ENCODE results near the gene AURKA. TPM values are rescaled to one million over a fixed set of nuclear protein-coding genes. Genes with fewer than 3 reads are reported as not detected.

The AURKA gene
- total RNA-seq, 2 experiments from 2014 or later = 63.2 to 105 TPM

DNA sequence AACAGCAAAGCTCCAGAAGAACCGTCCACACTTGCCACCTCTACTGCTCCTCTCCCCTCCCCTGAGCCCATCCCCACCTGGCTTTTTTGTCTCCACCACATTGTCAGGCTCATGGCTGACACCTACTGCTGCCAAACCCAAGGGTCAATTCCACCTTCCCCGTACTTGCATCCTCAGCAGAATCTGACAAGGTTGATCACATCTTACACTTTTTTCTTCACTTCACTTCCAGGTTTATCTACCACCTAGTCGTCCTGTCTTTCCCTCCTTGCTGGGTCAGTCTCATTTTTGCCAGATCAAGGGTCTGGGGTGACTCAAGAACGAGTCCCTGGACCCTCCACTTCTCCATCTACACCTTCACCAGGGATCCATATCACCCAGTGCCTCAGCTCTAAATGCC is 3.1 kb downstream of the AURKA start:
- Histone ChIP-seq H3K27ac (ENCODE audit: low read depth, low read length, poor library complexity, severe bottlenecking) (no peak overlapping the region), H3K4me3 (ENCODE audit: low read depth, low read length, poor library complexity, severe bottlenecking) (no peak overlapping the region), H2AFZ (ENCODE audit: low read length) (no peak overlapping the region), H4K20me1 (ENCODE audit: insufficient read depth, low read length) (peaks cover 12% of the 10 kb centered on the region), H3K36me3 (ENCODE audit: insufficient read depth, low read length) (peaks cover 81% of the 10 kb centered on the region), H3K4me1 (ENCODE audit: insufficient read depth, low read length, poor library complexity, severe bottlenecking) (peaks cover 23% of the 10 kb centered on the region), H3K9me2 (ENCODE audit: insufficient read depth, low read length) (no peaks in the 10 kb centered on the region), H3K9me3 (ENCODE audit: low read length) (no peaks in the 10 kb centered on the region), H3K4me2 (ENCODE audit: low read length) (no peak overlapping the region), H3K79me2 (ENCODE audit: insufficient read depth, low read depth, low read length) (peaks cover 83% of the 10 kb centered on the region)
- intact Hi-C loops (cut with micrococcal nuclease; ENCODE audit: unreplicated experiment) = no loop called here
- CTCF ChIA-PET (ENCODE audit: unreplicated experiment) = no interaction called here
- POLR2A ChIA-PET = interaction anchor here (0.5 kb wide), 1 partner anchor 24 kb away, joined by 4 read pairs; no protein-coding TSS in a partner anchor
- TF ChIP-seq, protein P1, sequence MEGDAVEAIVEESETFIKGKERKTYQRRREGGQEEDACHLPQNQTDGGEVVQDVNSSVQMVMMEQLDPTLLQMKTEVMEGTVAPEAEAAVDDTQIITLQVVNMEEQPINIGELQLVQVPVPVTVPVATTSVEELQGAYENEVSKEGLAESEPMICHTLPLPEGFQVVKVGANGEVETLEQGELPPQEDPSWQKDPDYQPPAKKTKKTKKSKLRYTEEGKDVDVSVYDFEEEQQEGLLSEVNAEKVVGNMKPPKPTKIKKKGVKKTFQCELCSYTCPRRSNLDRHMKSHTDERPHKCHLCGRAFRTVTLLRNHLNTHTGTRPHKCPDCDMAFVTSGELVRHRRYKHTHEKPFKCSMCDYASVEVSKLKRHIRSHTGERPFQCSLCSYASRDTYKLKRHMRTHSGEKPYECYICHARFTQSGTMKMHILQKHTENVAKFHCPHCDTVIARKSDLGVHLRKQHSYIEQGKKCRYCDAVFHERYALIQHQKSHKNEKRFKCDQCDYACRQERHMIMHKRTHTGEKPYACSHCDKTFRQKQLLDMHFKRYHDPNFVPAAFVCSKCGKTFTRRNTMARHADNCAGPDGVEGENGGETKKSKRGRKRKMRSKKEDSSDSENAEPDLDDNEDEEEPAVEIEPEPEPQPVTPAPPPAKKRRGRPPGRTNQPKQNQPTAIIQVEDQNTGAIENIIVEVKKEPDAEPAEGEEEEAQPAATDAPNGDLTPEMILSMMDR (conservative IDR thresholded peaks at IDR 0.05; ENCODE audit: low read length) = no peak
- TF ChIP-seq EZH2phosphoT487 (IDR thresholded peaks at IDR 0.05; ENCODE audit: borderline replicate concordance, low read depth, low read length) = no peak
- no TSS peak for BruUV-seq (replicated peaks)
- no peak for DNase-seq (ENCODE audit: low spot score)

DNA sequence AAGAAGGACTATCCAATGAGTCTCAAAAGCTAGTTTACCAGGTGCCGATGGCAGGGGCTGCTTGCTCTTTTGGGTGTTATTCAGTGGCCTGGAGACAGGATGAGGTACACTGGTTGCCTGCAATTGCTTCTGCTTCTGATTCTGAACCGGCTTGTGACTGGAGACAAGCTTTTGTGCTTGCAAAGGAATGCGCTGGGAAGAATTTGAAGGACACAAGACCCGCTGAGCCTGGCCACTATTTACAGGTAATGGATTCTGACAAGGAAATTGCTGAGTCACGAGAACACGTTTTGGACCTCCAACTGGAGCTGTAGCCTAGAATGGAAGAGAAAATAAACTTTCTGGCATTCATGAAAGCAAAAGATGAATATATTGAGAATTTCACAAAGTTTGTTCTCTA is 5.8 kb downstream of the AURKA start:
- no peak overlapping the region for H3K27ac ChIP-seq (ENCODE audit: low read depth, low read length, poor library complexity, severe bottlenecking)
- peaks cover 14% of the 10 kb centered on the region for H4K20me1 ChIP-seq (ENCODE audit: insufficient read depth, low read length)
- DNase-seq (ENCODE audit: low spot score) = no peak
- H2AFZ ChIP-seq (ENCODE audit: low read length) = no peak overlapping the region
- BruUV-seq (replicated peaks) = no TSS peak
- H3K4me1 ChIP-seq (ENCODE audit: insufficient read depth, low read length, poor library complexity, severe bottlenecking) = peaks cover 18% of the 10 kb centered on the region
- ChIA-PET POLR2A (interaction anchor here (1.0 kb wide), 2 partner anchors 10 to 34 kb away, joined by 3 read pairs; no protein-coding TSS in a partner anchor), CTCF (ENCODE audit: unreplicated experiment) (no interaction called here)
- peaks cover 100% of the 10 kb centered on the region for H3K36me3 ChIP-seq (ENCODE audit: insufficient read depth, low read length)
- TF ChIP-seq EZH2phosphoT487 (IDR thresholded peaks at IDR 0.05; ENCODE audit: borderline replicate concordance, low read depth, low read length) = no peak
- TF ChIP-seq, protein P1 (conservative IDR thresholded peaks at IDR 0.05; ENCODE audit: low read length) = no peak
- peaks cover 78% of the 10 kb centered on the region for H3K79me2 ChIP-seq (ENCODE audit: insufficient read depth, low read depth, low read length)
- intact Hi-C loops (cut with micrococcal nuclease; ENCODE audit: unreplicated experiment) = no loop called here
- H3K4me2 ChIP-seq (ENCODE audit: low read length) = no peak overlapping the region
- H3K4me3 ChIP-seq (ENCODE audit: low read depth, low read length, poor library complexity, severe bottlenecking) = no peak overlapping the region
- H3K9me3 ChIP-seq (ENCODE audit: low read length) = no peaks in the 10 kb centered on the region
- no peaks in the 10 kb centered on the region for H3K9me2 ChIP-seq (ENCODE audit: insufficient read depth, low read length)

- H4K20me1 ChIP-seq (ENCODE audit: insufficient read depth, low read length) = peaks cover 14% of the 10 kb centered on the region
- no peak overlapping the region for H3K4me3 ChIP-seq (ENCODE audit: low read depth, low read length, poor library complexity, severe bottlenecking)
- TF ChIP-seq, protein P1 (conservative IDR thresholded peaks at IDR 0.05; ENCODE audit: low read length) = no peak
- TF ChIP-seq EZH2phosphoT487 (IDR thresholded peaks at IDR 0.05; ENCODE audit: borderline replicate concordance, low read depth, low read length) = no peak
- no peak overlapping the region for H3K27ac ChIP-seq (ENCODE audit: low read depth, low read length, poor library complexity, severe bottlenecking)
- CTCF ChIA-PET (ENCODE audit: unreplicated experiment) = no interaction called here
- H3K4me2 ChIP-seq (ENCODE audit: low read length) = no peak overlapping the region
- POLR2A ChIA-PET = interaction anchor here (1.2 to 1.9 kb wide), 2 partner anchors 12 to 13 kb away, joined by 3 to 6 read pairs; no protein-coding TSS in a partner anchor
- no peaks in the 10 kb centered on the region for H3K9me2 ChIP-seq (ENCODE audit: insufficient read depth, low read length)
- peaks cover 100% of the 10 kb centered on the region for H3K36me3 ChIP-seq (ENCODE audit: insufficient read depth, low read length)
- DNase-seq (ENCODE audit: low spot score) = no peak
- H3K9me3 ChIP-seq (ENCODE audit: low read length) = no peaks in the 10 kb centered on the region
- peaks cover 10% of the 10 kb centered on the region for H3K4me1 ChIP-seq (ENCODE audit: insufficient read depth, low read length, poor library complexity, severe bottlenecking)
- no peak overlapping the region for H2AFZ ChIP-seq (ENCODE audit: low read length)
- peaks cover 77% of the 10 kb centered on the region for H3K79me2 ChIP-seq (ENCODE audit: insufficient read depth, low read depth, low read length)
- BruUV-seq (replicated peaks) = no TSS peak
- intact Hi-C loops (cut with micrococcal nuclease; ENCODE audit: unreplicated experiment) = no loop called here
Measured at GRCh38 chr20:56385130-56385529, 6.9 kb downstream of the AURKA start.

Measured in OCI-LY7 (cell line).